Measurements from ENCODE around the gene NFU1.

The NFU1 gene

DNA sequence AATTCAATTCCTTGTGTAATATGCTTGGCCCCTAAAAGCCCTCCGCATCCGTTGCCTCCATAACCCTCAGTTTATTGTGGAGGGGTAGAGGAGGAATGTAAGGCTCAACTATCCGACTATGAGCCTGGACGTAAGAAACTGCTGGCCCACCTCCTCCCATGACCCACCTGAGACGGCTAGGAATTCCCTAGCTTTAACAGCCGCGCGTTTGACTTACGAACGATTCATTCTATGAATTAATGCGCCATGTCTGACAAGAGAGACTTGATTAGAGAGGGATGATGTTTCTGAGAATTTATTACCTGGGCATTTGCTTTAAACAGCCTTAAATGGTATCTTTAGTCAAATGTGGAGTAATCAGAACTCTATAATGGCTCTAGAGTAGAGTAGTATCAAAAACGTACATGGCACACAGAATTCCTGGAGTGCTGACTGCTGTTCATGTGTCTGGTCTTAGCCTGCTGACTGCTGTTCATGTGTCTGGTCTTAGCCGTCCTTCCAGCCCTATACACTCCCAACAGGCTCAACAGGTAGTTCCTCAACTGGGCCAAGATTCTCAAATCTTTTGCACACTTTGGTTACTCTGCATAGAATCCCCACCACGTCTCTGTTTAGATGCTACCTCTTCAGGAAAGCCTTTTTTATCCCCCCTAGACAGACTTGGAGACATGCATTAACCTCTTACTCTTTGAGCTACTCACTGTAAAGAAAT lies 49.3 kb downstream of the NFU1 start:
- H3K4me3 ChIP-seq (ENCODE audit: low read depth, low read length), result peak overlapping the region; percentile 87
- in situ Hi-C loops (cut with HindIII; ENCODE audit: low sequenced_read_pairs), result no loop called here
- no peak for TF ChIP-seq CTCF (IDR thresholded peaks at IDR 0.05; ENCODE audit: low read depth, low read length, missing control alignments)
- no peak for DNase-seq (ENCODE audit: low read depth)

GRCh38 chr2:69386789-69387734 lies 50.2 kb downstream of the NFU1 start, which contains the start of gene GFPT1:
Gene GFPT1, minus strand, starts transcription at chr2:69387227. Its CDS starts 156 bp downstream, at chr2:69387071.
- peak; percentile 78 for DNase-seq (ENCODE audit: low read depth)
- in situ Hi-C loops (cut with HindIII; ENCODE audit: low sequenced_read_pairs), result no loop called here
- H3K4me3 ChIP-seq (ENCODE audit: low read depth, low read length), result peak within 1 kb of the TSS; percentile 87
- TF ChIP-seq CTCF (IDR thresholded peaks at IDR 0.05; ENCODE audit: low read depth, low read length, missing control alignments), result no peak

GRCh38 chr2:69386360-69386759 lies 50.9 kb downstream of the NFU1 start:
- peak overlapping the region; percentile 87 for H3K4me3 ChIP-seq (ENCODE audit: low read depth, low read length)
- TF ChIP-seq CTCF (IDR thresholded peaks at IDR 0.05; ENCODE audit: low read depth, low read length, missing control alignments), result no peak
- in situ Hi-C loops (cut with HindIII; ENCODE audit: low sequenced_read_pairs), result no loop called here
- DNase-seq (ENCODE audit: low read depth), result no peak

DNA sequence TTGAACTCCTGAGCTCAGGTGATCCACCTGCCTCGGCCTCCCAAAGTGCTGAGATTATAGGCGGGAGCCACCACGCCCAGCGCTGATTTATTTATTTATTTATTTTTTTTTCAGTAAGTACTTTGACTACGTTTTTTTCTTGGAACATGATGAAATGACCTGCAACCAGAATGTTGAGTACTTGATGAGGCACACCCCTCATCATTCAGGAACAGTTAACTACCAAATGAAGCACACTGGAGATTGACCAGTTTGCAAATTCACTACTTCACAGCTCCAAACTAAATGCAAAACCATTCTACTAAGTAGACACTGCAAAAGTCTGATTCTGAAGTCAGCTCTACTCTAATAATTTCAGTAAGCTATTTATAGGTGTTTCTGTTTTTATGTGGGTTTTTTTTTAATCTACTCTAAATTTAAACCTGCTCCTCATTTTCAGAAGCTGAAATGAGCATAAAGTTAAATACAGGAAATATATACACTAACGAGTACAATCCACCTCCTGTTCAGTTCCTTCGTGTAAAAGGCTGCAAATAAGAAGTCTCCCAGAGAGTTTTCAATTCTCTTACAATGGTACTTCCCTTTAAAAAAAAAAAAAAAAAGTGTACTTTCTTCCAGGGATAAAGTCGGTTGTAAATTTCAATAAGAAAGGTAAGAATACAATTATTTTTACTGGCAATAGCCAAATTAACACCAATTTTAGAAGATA lies 51.6 kb downstream of the NFU1 start:
- in situ Hi-C loops (cut with HindIII; ENCODE audit: low sequenced_read_pairs), result no loop called here
- peak overlapping the region; percentile 87 for H3K4me3 ChIP-seq (ENCODE audit: low read depth, low read length)
- no peak for TF ChIP-seq CTCF (IDR thresholded peaks at IDR 0.05; ENCODE audit: low read depth, low read length, missing control alignments)
- DNase-seq (ENCODE audit: low read depth), result no peak

DNA sequence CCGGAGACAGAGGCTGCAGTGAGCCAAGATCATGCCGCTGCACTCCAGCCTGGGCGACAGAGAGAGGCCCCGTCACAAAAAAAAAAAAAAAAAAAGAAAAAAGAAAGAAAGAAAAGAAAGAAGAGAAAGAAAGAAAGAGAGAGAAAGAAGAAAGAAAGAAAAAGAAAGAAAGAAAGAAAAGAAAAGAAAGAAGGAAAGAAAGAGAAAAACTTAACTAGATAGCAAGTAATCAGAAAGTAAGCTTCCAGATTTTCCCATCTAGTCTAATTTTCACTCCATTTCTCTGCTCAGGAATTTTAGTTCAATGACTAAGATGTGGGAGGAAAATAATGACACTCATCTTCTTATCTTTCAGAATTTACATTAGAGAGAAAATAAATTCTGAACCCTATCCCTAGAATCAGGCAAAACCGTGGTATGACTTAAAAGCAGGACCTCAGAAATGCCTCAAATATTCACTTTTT lies 52.6 kb downstream of the NFU1 start:
- no peak overlapping the region for H3K4me3 ChIP-seq (ENCODE audit: low read depth, low read length)
- in situ Hi-C loops (cut with HindIII; ENCODE audit: low sequenced_read_pairs), result no loop called here
- DNase-seq (ENCODE audit: low read depth), result no peak
- TF ChIP-seq CTCF (IDR thresholded peaks at IDR 0.05; ENCODE audit: low read depth, low read length, missing control alignments), result no peak

All from astrocyte of the cerebellum (primary cell).